HepG2 (cell line): Measurements from ENCODE around the gene CAGE1. TPM values are rescaled to one million over a fixed set of nuclear protein-coding genes. Genes with fewer than 3 reads are reported as not detected.
A peak's percentile ranks its signal among the peaks of the same experiment; 100 is the strongest.

Experiments
- ATRX ChIP-seq: sonication (generic); formaldehyde crosslinking; IDR thresholded peaks from 2 replicates; pipeline ENCODE4 v1.4.0; 2020; ENCODE audit warnings: missing genetic modification reagents, borderline replicate concordance
- CSRNP1 ChIP-seq: sonication (generic); formaldehyde crosslinking; IDR thresholded peaks from 2 replicates; pipeline ENCODE4 v1.8.1; 2023; ENCODE audit warnings: mild to moderate bottlenecking, missing genetic modification reagents
- ESRRA ChIP-seq: sonication (generic); formaldehyde crosslinking; IDR thresholded peaks from 2 replicates; pipeline ENCODE4 v1.5.1; 2020; ENCODE audit warnings: mild to moderate bottlenecking, low read depth, missing genetic modification reagents
- HOXA9 ChIP-seq: sonication (generic); formaldehyde crosslinking; IDR thresholded peaks from 2 replicates; pipeline ENCODE4 v1.8.1; 2022; ENCODE audit warnings: missing genetic modification reagents, mild to moderate bottlenecking, moderate library complexity, borderline replicate concordance
- NFYC ChIP-seq: IDR thresholded peaks from 2 replicates; pipeline ENCODE4 v1.6.1; 2016; ENCODE audit warnings: missing genetic modification reagents, missing compliant biosample characterization
- PPARG ChIP-seq: conservative IDR thresholded peaks from 2 replicates; pipeline ENCODE4 v1.6.1; 2016; ENCODE audit warnings: missing biosample characterization, missing genetic modification reagents
- SP140L ChIP-seq: sonication (generic); formaldehyde crosslinking; IDR thresholded peaks from 2 replicates; pipeline ENCODE4 v1.4.0; 2020; ENCODE audit warnings: missing genetic modification reagents, borderline replicate concordance
- SRSF4 ChIP-seq: fragments of 200-400 bp; formaldehyde crosslinking; IDR thresholded peaks from one replicate; pipeline ENCODE4 v1.6.1; 2018; ENCODE audit warnings: mild to moderate bottlenecking, low read depth, low read length, moderate library complexity; ENCODE audit not compliant: poor library complexity, severe bottlenecking
- ZNF143 ChIP-seq: sonication (generic); formaldehyde crosslinking; IDR thresholded peaks from 2 replicates; pipeline ENCODE4 v1.4.0; 2020; ENCODE audit warnings: missing genetic modification reagents
- ZNF34 ChIP-seq: sonication (generic); formaldehyde crosslinking; IDR thresholded peaks from 2 replicates; pipeline ENCODE4 v1.4.0; 2020; ENCODE audit warnings: mild to moderate bottlenecking, missing genetic modification reagents, borderline replicate concordance
- ZNF407 ChIP-seq: sonication (generic); formaldehyde crosslinking; IDR thresholded peaks from one replicate; pipeline ENCODE4 v1.5.1; 2020; ENCODE audit warnings: mild to moderate bottlenecking, missing genetic modification reagents; ENCODE audit errors: not compliant biosample characterization
- ZNF615 ChIP-seq: sonication (generic); formaldehyde crosslinking; IDR thresholded peaks from 2 replicates; pipeline ENCODE4 v1.5.0; 2020; ENCODE audit warnings: mild to moderate bottlenecking, missing genetic modification reagents, borderline replicate concordance
- ZNF773 ChIP-seq: sonication (generic); formaldehyde crosslinking; IDR thresholded peaks from 2 replicates; pipeline ENCODE4 v1.4.0; 2020; ENCODE audit warnings: missing genetic modification reagents, borderline replicate concordance
- ZNF784 ChIP-seq: sonication (generic); formaldehyde crosslinking; IDR thresholded peaks from 2 replicates; pipeline ENCODE4 v1.5.1; 2020; ENCODE audit warnings: missing genetic modification reagents, mild to moderate bottlenecking, borderline replicate concordance
- ZNF788 ChIP-seq: sonication (generic); formaldehyde crosslinking; IDR thresholded peaks from 2 replicates; pipeline ENCODE4 v1.5.0; 2020; ENCODE audit warnings: mild to moderate bottlenecking, missing genetic modification reagents, borderline replicate concordance
- ZNF839 ChIP-seq: sonication (generic); formaldehyde crosslinking; IDR thresholded peaks from 2 replicates; pipeline ENCODE4 v1.4.0; 2020; ENCODE audit warnings: missing genetic modification reagents, mild to moderate bottlenecking, borderline replicate concordance
- ZSCAN31 ChIP-seq: sonication (generic); formaldehyde crosslinking; IDR thresholded peaks from 2 replicates; pipeline ENCODE4 v1.5.0; 2020; ENCODE audit warnings: low read depth, mild to moderate bottlenecking, missing genetic modification reagents
- polyA plus RNA-seq, 8 experiments: library from polyadenylated mRNA; depleted of rRNA in 3 of 8; stranded (reverse) in 7 of 8; unstranded in 1 of 8; fragments of >200 nt; fragmentation: Illumina TruSeq in 4 of 8; extraction: Trizol in 4 of 8; gene quantifications; 2 replicates each; pipeline versions ENCODE4 v1.2.1 to v1.2.3, GENCODE V29; 2011 to 2016; ENCODE audit warnings: low read depth in 4 of 8, missing spikeins in 1 of 8, mixed read lengths in 1 of 8; ENCODE audit not compliant: insufficient read depth in 1 of 8
- total RNA-seq, 5 experiments: library from RNA; depleted of rRNA; stranded (reverse); fragments of >200 nt; fragmentation: Illumina TruSeq; extraction: Trizol; gene quantifications; 2 replicates each; pipeline ENCODE4 v1.2.3, GENCODE V29; 2016; ENCODE audit warnings: low read depth in 1 of 5

The CAGE1 gene
- total and polyA plus RNA-seq, 2 of the 13 experiments (the other 11 are each of a cell fraction or from before 2014, with no cell fraction given) = 0.03 to 0.15 TPM

GRCh38 chr6:7312616-7313504 lies 76.7 kb downstream of the CAGE1 start, which contains the start of gene SSR1 (continued):
- TF ChIP-seq ZNF615 (CRISPR knock-in tag) (no peak), ZNF143 (CRISPR knock-in tag) (peak; percentile 56; the same call in 1 of the 2 replicates), CSRNP1 (CRISPR knock-in tag) (peak; percentile 94), ZNF788 (peak; percentile 95), PPARG (CRISPR knock-in tag) (peak; percentile 78), ZNF773 (0 out of 2 replicates have a peak, but pooled peaks have one; percentile 11), ZNF839 (peak; percentile 87; the same call in 1 of the 2 replicates), SP140L (CRISPR knock-in tag) (peak; percentile 34; the same call in 1 of the 2 replicates), ESRRA (CRISPR knock-in tag) (no peak), ZNF407 (CRISPR knock-in tag) (peak; percentile 90), NFYC (CRISPR knock-in tag) (peak; percentile 34; the same call in 1 of the 2 replicates), HOXA9 (peak; percentile 50; the same call in 1 of the 2 replicates), SRSF4 (no peak), ZNF34 (CRISPR knock-in tag) (0 out of 2 replicates have a peak, but pooled peaks have one; percentile 69), ATRX (CRISPR knock-in tag) (no peak), ZSCAN31 (CRISPR knock-in tag) (peak; percentile 70; the same call in 1 of the 2 replicates), ZNF784 (CRISPR knock-in tag) (peak; percentile 94; the same call in 1 of the 2 replicates)
